CD4-positive, alpha-beta T cell treated with Interleukin-6 at 100 ng/mL for 8 hours (primary cell): Measurements from ENCODE around the gene SLC39A3.

ENCODE experiments used
- DNase-seq: peaks from one replicate; pipeline ENCODE4 v3.0.0-alpha.2; 2020; ENCODE audit warnings: mixed read lengths, low spot score

Gene SLC39A3

DNA sequence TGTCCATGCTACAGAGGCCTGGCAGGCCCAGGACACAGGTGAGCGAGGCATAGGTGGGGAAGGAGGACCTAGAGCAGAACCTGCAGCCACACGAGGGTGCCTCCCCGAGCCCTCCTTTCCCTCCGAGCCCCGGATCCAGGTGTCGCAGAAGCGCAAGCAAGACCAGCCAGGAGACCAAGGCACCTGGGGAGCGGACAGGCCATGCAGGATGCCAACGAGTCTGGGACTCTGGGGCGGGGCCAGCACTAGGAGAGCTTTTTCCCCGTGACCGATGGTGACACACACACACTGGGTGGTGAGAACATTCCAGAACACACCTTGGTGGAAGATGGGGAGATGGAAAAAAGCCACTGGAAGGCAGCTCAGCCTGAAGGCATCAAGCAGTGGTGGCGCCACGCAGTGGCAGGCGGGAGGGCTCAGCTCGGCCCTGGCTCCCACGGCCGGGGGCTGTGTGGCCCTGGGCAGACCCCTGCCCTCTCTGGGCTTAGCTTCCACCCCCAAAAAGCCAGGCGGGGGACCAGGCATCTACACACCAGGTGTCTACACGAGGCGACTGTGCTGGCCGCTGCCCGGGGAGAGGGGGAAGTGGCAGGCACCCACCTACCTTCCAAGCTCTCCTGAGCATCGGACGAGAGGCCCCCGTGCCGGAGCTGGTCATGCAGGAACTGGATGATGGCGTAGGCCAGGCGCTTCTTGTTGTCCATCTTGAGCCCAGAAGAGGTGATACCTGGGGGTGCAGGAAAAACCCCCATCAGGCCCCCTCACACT, 28.7 kb upstream of the SLC39A3 start:
- DNase-seq: no peak

DNA sequence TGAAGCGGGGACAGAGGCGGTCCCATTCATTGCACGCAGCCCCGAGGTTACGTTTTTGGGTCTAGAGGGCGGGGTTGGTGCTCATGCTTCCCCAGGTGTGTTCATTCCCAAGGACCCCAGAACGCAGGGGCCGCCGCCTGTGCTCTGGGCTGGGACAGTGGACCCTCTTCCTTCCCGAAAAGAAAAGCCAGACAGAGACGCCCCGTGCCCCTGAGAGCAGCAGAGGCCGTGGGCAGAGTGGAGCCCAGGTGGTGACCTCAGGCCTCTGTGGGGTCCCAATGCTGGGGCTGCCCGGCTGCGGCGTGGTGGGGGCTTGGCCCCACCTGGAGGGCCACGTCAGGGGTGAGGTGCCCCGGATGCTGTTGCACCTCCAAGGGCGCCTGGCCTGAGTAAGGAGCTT, 27.9 kb upstream of the SLC39A3 start:
- DNase-seq: no peak

- DNase-seq: no peak
Measured at GRCh38 chr19:2766594-2767372, 27.0 kb upstream of the SLC39A3 start.

DNA sequence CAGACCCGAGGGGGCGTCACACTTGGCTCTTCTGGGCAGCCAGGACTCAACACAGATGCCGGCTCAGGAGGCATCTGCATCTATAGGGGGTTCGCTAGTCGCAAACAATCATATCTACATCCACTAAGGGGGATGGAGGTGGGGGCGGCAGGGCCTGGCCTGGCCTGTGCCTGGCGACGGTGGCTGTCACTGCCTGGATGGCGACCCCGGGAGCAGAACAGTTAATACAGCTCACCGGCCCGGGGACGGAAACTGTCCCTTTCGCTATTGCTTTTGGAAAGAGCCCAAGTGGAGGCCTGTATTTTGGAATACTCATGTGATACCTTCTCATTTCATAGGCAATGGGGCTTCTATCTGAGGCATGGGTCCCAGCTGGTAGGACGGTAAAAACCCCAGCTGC, 25.6 kb upstream of the SLC39A3 start:
- no peak for DNase-seq

GRCh38 chr19:2764945-2765344, 25.1 kb upstream of the SLC39A3 start:
- no peak for DNase-seq

DNA sequence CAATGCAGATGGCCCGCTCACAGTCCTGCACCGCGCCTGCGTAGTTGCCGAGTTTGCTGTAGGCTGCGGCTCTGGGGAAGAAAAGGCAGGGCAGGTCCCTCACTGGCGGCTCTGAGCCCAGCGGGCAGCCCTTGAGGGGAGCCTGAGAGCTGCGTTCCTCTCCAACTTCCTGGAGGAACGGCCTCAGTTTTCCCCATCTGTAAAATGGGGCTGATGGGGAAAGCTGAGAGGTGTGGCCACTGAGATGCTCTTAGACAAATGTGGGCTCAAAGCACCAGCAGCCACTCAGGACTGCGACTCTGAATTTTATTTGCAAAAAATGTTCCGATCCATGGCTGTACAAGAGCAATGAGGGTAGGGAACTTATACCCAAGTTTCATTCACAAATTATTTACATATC, 23.9 kb upstream of the SLC39A3 start:
- no peak for DNase-seq

DNA sequence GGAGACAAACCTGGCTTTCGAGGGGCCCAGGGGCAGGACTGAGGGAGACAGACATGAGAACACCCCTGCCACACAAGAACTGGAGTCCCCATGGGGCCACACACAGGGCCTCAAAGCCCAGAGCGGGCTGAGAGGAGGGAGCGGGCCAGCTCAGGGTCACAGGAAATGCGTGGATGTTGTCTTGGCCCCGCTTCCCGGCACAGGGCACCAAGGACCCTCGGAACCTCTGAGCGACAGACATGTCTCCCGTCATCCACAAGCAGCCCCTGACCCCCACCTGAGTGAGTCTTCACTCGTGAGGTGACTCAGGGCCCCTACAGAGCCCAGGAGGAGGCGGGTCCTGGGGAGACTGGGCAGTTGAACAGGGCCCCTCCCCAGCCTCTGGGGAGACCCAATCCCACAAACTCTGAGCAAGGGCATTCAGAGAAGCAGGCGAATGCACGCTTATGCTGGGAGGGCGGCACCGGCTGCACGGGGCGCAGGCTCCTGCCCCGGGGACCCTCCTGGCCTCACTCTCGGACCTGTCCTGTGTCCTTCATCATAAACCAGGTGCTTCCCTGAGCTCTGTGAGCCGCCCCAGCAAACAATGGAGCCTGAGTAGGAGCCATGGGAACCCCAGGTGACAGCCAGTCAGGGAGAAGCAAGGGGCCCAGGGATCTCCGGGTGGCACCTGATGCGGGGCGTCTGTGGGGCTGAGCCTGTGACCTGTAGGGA, 23.1 kb upstream of the SLC39A3 start:
- no peak for DNase-seq

GRCh38 chr19:2761876-2762782, 22.3 kb upstream of the SLC39A3 start:
- DNase-seq: no peak

DNA sequence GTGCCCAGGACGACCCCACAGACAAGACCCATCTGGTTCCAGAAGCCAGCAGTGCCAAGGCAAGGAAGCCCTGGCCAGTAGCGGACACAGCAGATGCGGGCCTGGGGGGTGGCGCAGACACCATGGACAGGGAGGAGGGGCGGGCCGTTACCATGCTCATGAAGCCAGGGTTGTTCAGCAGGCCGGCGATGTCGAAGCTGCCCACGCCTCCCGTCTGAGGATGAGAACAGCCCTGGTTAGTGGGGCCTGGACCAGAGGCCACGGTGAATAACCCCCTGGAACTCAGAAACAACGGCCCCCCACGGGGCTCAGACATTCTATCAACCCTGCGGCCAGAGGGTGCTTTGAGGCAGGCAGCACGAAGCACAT, 21.5 kb upstream of the SLC39A3 start:
- DNase-seq: no peak

GRCh38 chr19:2759965-2760364, 20.1 kb upstream of the SLC39A3 start:
- no peak for DNase-seq

DNA sequence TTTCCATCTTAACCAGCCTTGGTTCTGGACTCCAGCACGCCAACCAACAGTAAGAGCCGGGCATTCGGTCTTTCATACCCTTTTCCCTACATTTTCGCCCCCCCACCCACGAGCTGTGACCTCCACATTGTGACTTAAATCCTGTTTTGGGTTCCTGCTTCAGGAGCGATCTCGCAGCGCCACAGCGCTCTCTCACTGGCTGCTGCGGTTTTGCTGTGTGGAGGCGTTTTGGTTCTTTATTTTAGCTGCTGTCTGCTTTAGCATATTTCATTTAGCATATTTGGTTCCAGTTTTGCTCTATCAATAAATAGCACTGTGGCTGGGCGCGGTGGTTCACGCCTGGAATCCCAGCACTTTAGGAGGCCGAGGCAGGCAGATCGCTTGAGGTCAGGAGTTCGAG, 19.5 kb upstream of the SLC39A3 start:
- no peak for DNase-seq

DNA sequence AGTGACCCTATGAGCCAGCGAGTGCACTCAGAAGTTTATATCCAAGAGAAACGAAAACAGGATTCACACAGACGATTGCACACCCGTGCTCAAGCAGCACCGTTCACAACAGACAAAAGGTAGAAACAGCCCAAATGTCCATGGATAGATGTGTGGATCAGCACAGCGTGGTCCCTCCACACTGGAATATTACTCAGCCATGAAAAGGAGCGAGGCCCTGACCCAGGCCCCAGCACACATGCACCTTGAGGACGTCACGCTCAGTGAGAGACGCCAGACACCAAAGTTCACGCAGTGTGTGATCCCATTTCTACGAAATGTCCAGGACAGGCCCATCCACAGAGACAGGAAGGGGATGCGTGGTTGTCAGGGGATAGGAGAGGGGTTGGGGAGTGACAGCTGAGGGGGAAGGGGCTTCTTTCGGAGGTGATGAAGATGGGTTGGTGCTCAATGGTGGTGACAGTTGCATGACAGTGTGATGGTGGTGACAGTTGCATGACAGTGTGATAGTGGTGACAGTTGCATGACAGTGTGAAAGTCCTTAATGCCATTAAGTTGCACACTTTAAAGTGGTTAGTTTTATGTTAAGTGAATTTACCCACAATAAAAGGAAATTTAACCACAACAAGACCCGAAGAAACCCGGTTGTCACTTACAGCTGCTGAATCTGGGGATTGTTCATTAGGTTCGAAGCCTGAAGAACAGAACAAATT, 18.9 kb upstream of the SLC39A3 start:
- no peak for DNase-seq

- DNase-seq: no peak
Measured at GRCh38 chr19:2756921-2757881, 17.4 kb upstream of the SLC39A3 start.

GRCh38 chr19:2756477-2756876, 16.7 kb upstream of the SLC39A3 start:
- DNase-seq: no peak

DNA sequence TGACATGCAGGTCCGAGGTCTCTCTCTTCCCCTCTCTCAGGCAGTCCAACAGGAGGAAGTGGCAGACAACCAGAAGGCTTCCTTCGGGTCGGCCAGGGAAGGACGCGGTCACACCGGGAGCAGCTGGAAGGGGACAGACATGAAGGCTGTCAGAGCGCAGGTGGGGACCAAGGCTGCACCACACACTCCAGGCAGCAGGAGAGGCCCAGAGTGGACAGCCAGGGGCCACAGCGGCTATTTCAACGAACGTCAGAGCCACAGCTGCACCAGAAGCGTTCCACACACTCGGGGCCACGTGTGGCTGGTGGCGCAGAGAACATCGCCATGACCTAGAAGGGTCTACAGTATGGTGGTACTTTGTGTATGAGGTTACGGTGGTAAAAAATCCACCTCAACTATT, 16.0 kb upstream of the SLC39A3 start:
- DNase-seq: no peak

DNA sequence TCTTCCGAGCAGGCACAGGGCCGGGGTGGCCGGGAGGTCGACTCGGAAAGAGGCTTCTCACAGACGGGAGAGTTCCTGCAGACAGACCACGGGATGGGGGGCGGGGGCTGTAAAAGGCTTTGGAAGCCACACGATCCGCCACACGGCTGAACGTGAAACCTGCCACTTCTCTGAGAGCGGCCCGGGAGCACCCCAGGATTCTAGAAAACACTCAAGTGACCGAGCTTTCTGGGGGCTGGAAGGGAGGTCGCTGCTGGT, 15.6 kb upstream of the SLC39A3 start:
- no peak for DNase-seq

DNA sequence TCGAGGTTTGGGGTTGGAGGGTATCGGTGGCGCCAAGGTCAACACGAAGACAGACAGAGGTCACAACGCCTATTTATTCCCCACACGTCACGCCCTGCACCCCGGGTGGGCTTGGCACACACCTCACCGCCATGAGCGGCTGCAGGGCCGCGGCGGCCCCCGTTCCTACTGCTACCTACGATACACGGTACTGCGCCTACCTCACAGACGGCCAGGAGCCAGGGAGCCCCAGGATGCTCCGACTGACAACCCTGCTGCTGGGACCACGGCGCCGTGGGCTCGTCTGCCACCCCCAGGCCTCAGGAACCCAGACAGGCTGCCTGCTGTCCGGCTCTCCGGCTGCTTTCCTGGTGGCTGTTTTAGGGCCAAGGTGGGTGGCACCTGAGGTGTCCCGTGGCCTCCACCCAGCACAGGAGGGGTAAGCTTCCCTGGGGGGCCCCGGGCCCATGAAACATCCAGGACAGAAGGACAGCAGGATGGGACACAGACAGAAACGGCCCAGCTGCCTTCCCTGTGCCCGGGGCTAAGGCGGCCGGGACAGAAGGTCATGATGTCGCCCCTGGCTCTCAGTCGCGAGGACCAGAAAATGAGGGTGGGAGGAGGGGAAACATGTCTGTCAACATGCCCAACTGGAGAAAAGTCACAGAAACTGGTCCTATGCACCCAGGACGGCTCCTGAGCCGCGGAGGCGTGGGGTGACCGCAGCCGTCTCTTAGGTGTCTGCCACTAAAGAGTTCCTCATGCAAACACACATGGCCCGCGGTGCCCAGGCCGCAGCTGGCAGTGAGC, 15.0 kb upstream of the SLC39A3 start:
- DNase-seq: no peak

DNA sequence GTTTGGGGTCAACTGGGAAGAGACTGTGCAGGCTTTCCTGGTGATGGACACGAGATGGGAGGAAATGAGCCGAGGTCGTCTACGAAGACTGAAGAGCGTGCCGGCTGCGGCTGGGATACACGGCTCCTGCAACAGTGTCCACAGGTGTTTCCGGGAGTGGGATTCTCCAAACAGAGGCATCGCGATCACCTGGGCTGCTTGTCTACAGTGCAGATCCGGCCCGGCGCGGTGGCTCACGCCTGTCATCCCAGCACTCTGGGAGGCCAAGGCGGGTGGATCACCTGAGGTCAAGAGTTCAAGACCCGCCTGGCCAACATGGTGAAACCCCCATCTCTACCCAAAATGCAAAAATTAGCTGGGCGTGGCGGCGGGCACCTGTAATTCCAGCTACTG, 11.6 kb upstream of the SLC39A3 start:
- no peak for DNase-seq

- DNase-seq: no peak
Measured at GRCh38 chr19:2750808-2751437, 11.1 kb upstream of the SLC39A3 start.
